IMR-90 (cell line): ENCODE results near the gene TFRC. TPM values are rescaled to one million over a fixed set of nuclear protein-coding genes. Genes with fewer than 3 reads are reported as not detected.

Source experiments
- ATAC-seq: fragments of 200-7000 bp; cut with Tn5 transposase; 2 replicates; pipeline ENCODE4 v1.9.1; 2020; ENCODE audit warnings: low read depth, mild to moderate bottlenecking, moderate library complexity
- BruUV-seq: library from RNA; stranded (reverse); fragments of 400-500 nt; replicated peaks from 2 replicates; lab custom pipeline; 2021; lab: Mats Ljungman, UMichigan
- CTCF ChIA-PET: fragments of 300-600 bp; formaldehyde crosslinking; extraction: SDS; loops from one replicate; lab custom pipeline; 2021; ENCODE audit warnings: antibody characterized with exemption; lab: Yijun Ruan, JAX
- POLR2A ChIA-PET: fragments of 300-600 bp; sonication (Branson Sonifier 250); formaldehyde crosslinking; loops from one replicate; lab custom pipeline; 2022; ENCODE audit warnings: antibody characterized with exemption; ENCODE audit not compliant: unreplicated experiment; lab: Charles Lee
- DNase-seq: peaks from one replicate; pipeline ENCODE4 v3.0.0; 2013
- H2AFZ ChIP-seq: replicated peaks from 2 replicates; pipeline ENCODE3; 2013; ENCODE audit warnings: low read length, mild to moderate bottlenecking; ENCODE audit not compliant: poor library complexity
- H2AK5ac ChIP-seq: 2 replicates; pipeline ENCODE4 v1.6.1; 2013; ENCODE audit warnings: low read depth, low read length, inconsistent platforms
- H2AK9ac ChIP-seq: replicated peaks from 2 replicates; pipeline ENCODE3; 2013; ENCODE audit warnings: mild to moderate bottlenecking, low read depth, low read length, moderate library complexity; ENCODE audit not compliant: poor library complexity
- H2BK120ac ChIP-seq: 2 replicates; pipeline ENCODE4 v1.6.1; 2013; ENCODE audit warnings: low read depth, low read length, inconsistent platforms
- H2BK15ac ChIP-seq: 3 replicates; pipeline ENCODE4 v1.6.1; 2013; ENCODE audit warnings: low read depth, low read length, inconsistent platforms
- H2BK20ac ChIP-seq: 2 replicates; pipeline ENCODE4 v1.6.1; 2013; ENCODE audit warnings: low read depth, mild to moderate bottlenecking, inconsistent platforms, low read length, moderate library complexity
- H2BK5ac ChIP-seq: 2 replicates; pipeline ENCODE4 v1.6.1; 2013; ENCODE audit warnings: mild to moderate bottlenecking, low read depth, low read length, inconsistent platforms; ENCODE audit not compliant: poor library complexity, severe bottlenecking
- H3K14ac ChIP-seq: replicated peaks from 2 replicates; pipeline ENCODE4 v1.6.1; 2013; ENCODE audit warnings: low read depth, low read length, inconsistent platforms
- H3K18ac ChIP-seq: 2 replicates; pipeline ENCODE4 v1.6.1; 2013; ENCODE audit warnings: low read depth, low read length, control low read depth
- H3K23ac ChIP-seq: 2 replicates; pipeline ENCODE4 v1.6.1; 2013; ENCODE audit warnings: low read depth, low read length, inconsistent platforms
- H3K27ac ChIP-seq: 2 replicates; pipeline ENCODE4 v1.5.1; 2013; ENCODE audit warnings: mild to moderate bottlenecking, control low read depth, low read length; ENCODE audit not compliant: insufficient read depth
- H3K27me3 ChIP-seq: 2 replicates; pipeline ENCODE4 v1.6.1; 2013; ENCODE audit warnings: low read length; ENCODE audit not compliant: control insufficient read depth, insufficient read depth
- H3K36me3 ChIP-seq: 2 replicates; pipeline ENCODE4 v1.6.1; 2013; ENCODE audit warnings: low read length, mixed read lengths; ENCODE audit not compliant: control insufficient read depth, insufficient read depth
- H3K4ac ChIP-seq: 2 replicates; pipeline ENCODE4 v1.6.1; 2013; ENCODE audit warnings: low read depth, low read length, inconsistent platforms
- H3K4me1 ChIP-seq: 2 replicates; pipeline ENCODE4 v1.6.1; 2013; ENCODE audit warnings: low read length, mixed read lengths; ENCODE audit not compliant: control insufficient read depth, insufficient read depth
- H3K4me2 ChIP-seq: 2 replicates; pipeline ENCODE4 v1.6.1; 2013; ENCODE audit warnings: low read depth, mild to moderate bottlenecking, control low read depth, low read length, moderate library complexity
- H3K4me3 ChIP-seq: 2 replicates; pipeline ENCODE4 v1.5.1; 2013; ENCODE audit warnings: low read depth, mild to moderate bottlenecking, control low read depth, low read length, moderate library complexity; ENCODE audit not compliant: insufficient read depth
- H3K56ac ChIP-seq: 2 replicates; pipeline ENCODE4 v1.6.1; 2013; ENCODE audit warnings: low read length, inconsistent platforms; ENCODE audit not compliant: insufficient read depth; ENCODE audit errors: extremely low read depth
- H3K79me1 ChIP-seq, 2 experiments: 2 replicates each; pipeline ENCODE4 v1.6.1; 2013; ENCODE audit warnings: low read length in 2 of 2, inconsistent platforms in 1 of 2, low read depth in 1 of 2
- H3K9ac ChIP-seq: 2 replicates; pipeline ENCODE4 v1.6.1; 2013; ENCODE audit warnings: low read depth, low read length, control low read depth
- H3K9me1 ChIP-seq: 2 replicates; pipeline ENCODE4 v1.6.1; 2013; ENCODE audit warnings: low read length, inconsistent platforms; ENCODE audit not compliant: insufficient read depth
- H3K9me3 ChIP-seq: 2 replicates; pipeline ENCODE4 v1.6.1; 2013; ENCODE audit warnings: low read length; ENCODE audit not compliant: control insufficient read depth, insufficient read depth
- H4K20me1 ChIP-seq: 2 replicates; pipeline ENCODE4 v1.6.1; 2013; ENCODE audit warnings: low read length, inconsistent platforms; ENCODE audit not compliant: insufficient read depth
- H4K5ac ChIP-seq: 2 replicates; pipeline ENCODE4 v1.6.1; 2013; ENCODE audit warnings: mild to moderate bottlenecking, low read depth, low read length, control low read depth
- H4K8ac ChIP-seq, 2 experiments: 2 replicates each; pipeline ENCODE4 v1.6.1; 2013; ENCODE audit warnings: low read depth in 2 of 2, low read length in 2 of 2, control low read depth in 1 of 2, inconsistent platforms in 1 of 2
- H4K91ac ChIP-seq: 2 replicates; pipeline ENCODE4 v1.6.1; 2013; ENCODE audit warnings: low read depth, low read length, inconsistent platforms; ENCODE audit not compliant: insufficient read depth
- MAFK ChIP-seq: IDR thresholded peaks from 2 replicates; pipeline ENCODE4 v1.6.1; 2012; ENCODE audit warnings: low read depth, low read length, improper control_type of control experiment
- MAZ ChIP-seq: IDR thresholded peaks from 2 replicates; pipeline ENCODE4 v1.6.1; 2012; ENCODE audit warnings: low read depth, mild to moderate bottlenecking, low read length, improper control_type of control experiment, moderate library complexity, borderline replicate concordance
- NFE2L2 ChIP-seq: fragments of 150-350 bp; IDR thresholded peaks from 2 replicates; pipeline ENCODE4 v1.6.1; 2016; ENCODE audit warnings: low read depth, mild to moderate bottlenecking, low read length
- SMC3 ChIP-seq: fragments of 150-350 bp; IDR thresholded peaks from 2 replicates; pipeline ENCODE4 v1.6.1; 2016; ENCODE audit warnings: low read depth, mild to moderate bottlenecking, antibody characterized with exemption, low read length, moderate library complexity
- WGBS, 2 experiments: methylation state at CpG; one replicate each; pipeline versions ENCODE4 v1.1.5 to v1.1.7; 2013; ENCODE audit warnings: missing lambda C conversion rate in 2 of 2; ENCODE audit not compliant: insufficient read length in 1 of 2; ENCODE audit errors: extremely low coverage in 2 of 2; 5-methylcytosine and 5-hydroxymethylcytosine counted together
- dilution Hi-C: fragments of 300-500 bp; cut with HindIII; formaldehyde crosslinking; loops from one replicate; pipeline ENCODE4 v1.14.3; 2018; ENCODE audit warnings: low sequenced_read_pairs; ENCODE audit not compliant: unreplicated experiment
- in situ Hi-C: fragments of 300-500 bp; cut with MboI; formaldehyde crosslinking; loops from 3 replicates; pipeline ENCODE4 v1.14.3; 2019; ENCODE audit warnings: low sequenced_read_pairs, inconsistent platforms, mixed read lengths
- intact Hi-C: fragments of 100-400 bp; cut with micrococcal nuclease; formaldehyde crosslinking; loops from 2 replicates; pipeline ENCODE4 v1.10.0; 2022
- polyA plus RNA-seq, 3 experiments: library from polyadenylated mRNA; depleted of rRNA; stranded (reverse); fragments of >200 nt; gene quantifications; 2 replicates each; pipeline ENCODE4 v1.2.3, GENCODE V29; 2012; ENCODE audit warnings: low replicate concordance in 1 of 3
- total RNA-seq: library from RNA; depleted of rRNA; stranded (reverse); fragments of >200 nt; gene quantifications from 2 replicates; pipeline ENCODE4 v1.2.3, GENCODE V29; 2012
- TF ChIP-seq, protein P1 (sequence below): fragments of 150-350 bp; IDR thresholded peaks from 2 replicates; pipeline ENCODE4 v1.6.1; 2017; ENCODE audit warnings: mild to moderate bottlenecking, antibody characterized with exemption, low read length, low read depth

TFRC gene
- total and polyA plus RNA-seq, 2 of the 4 experiments (the other 2 are of a cell fraction): 78.6 to 156 TPM

DNA sequence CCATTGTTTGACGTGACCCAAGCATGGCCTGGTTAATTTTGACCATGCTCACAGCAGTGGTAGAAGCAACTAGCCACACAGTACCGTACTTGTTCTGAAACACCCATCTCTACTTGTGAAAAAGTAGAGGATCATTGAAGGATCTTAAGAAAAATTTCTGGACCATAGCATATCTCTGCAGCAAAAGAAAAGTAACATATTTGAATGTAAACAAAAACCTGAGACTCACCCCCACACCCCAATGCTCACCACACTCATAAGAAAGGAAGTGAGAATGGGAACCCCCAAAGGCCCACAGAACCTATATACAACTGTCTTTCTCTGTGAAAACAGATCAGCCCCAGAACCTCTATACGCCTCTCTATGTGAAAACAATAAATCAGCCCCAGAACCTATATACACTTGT, 33.8 kb upstream of the TFRC start:
- no TSS peak for BruUV-seq

More for the DNA sequence above, 33.8 kb upstream of the TFRC start:
- H4K20me1 ChIP-seq: no peaks in the 10 kb centered on the region
- no peak overlapping the region for H2BK20ac ChIP-seq
- peaks cover 20% of the 10 kb centered on the region for H3K27me3 ChIP-seq
- in situ Hi-C loops: no loop called here
- no peak overlapping the region for H3K18ac ChIP-seq
- no peak overlapping the region for H2BK120ac ChIP-seq
- dilution Hi-C loops: no loop called here
- H2AK9ac ChIP-seq: no peak overlapping the region
- H3K56ac ChIP-seq: no peak overlapping the region
- no peak overlapping the region for H2AK5ac ChIP-seq
- ATAC-seq: no peak
- H3K9me3 ChIP-seq: no peaks in the 10 kb centered on the region
- H3K27ac ChIP-seq: no peak overlapping the region
- TF ChIP-seq, protein P1, sequence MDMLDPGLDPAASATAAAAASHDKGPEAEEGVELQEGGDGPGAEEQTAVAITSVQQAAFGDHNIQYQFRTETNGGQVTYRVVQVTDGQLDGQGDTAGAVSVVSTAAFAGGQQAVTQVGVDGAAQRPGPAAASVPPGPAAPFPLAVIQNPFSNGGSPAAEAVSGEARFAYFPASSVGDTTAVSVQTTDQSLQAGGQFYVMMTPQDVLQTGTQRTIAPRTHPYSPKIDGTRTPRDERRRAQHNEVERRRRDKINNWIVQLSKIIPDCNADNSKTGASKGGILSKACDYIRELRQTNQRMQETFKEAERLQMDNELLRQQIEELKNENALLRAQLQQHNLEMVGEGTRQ: no peak
- TF ChIP-seq NFE2L2 (no peak), SMC3 (no peak), MAZ (no peak), MAFK (no peak)
- H3K4ac ChIP-seq: no peak overlapping the region
- H3K9me1 ChIP-seq: no peaks in the 10 kb centered on the region
- no peak overlapping the region for H3K4me3 ChIP-seq
- H3K36me3 ChIP-seq: no peaks in the 10 kb centered on the region
- no peak for DNase-seq
- H2BK15ac ChIP-seq: no peak overlapping the region
- intact Hi-C loops: no loop called here
- H3K9ac ChIP-seq: no peak overlapping the region
- H3K14ac ChIP-seq: no peak overlapping the region
- ChIA-PET POLR2A (no interaction called here), CTCF (no interaction called here)
- H3K23ac ChIP-seq: no peak overlapping the region
- no peak overlapping the region for H2AFZ ChIP-seq
- WGBS, 2 experiments: no CpG with 5 or more reads among the region's 3 CpGs
- no peak overlapping the region for H4K91ac ChIP-seq
- no peak overlapping the region for H4K5ac ChIP-seq
- no peak overlapping the region for H4K8ac ChIP-seq
- no peaks in the 10 kb centered on the region for H3K79me1 ChIP-seq
- no peaks in the 10 kb centered on the region for H3K4me1 ChIP-seq
- H3K4me2 ChIP-seq: no peak overlapping the region
- no peak overlapping the region for H2BK5ac ChIP-seq
